Upper lobe of left lung (tissue), 6 donors: ENCODE measurements around the gene EXT2. TPM values are rescaled to one million over a fixed set of nuclear protein-coding genes. Genes with fewer than 3 reads are reported as not detected.

Experiments
- ATAC-seq, 2 donors: fragments of 200-7000 bp; cut with Tn5 transposase; one replicate each; pipeline ENCODE4 v1.9.1; 2022; ENCODE audit warnings: mild to moderate bottlenecking in 2 of 2, moderate library complexity in 2 of 2; ENCODE audit not compliant: low FRiP score in 2 of 2
- DNase-seq, 2 donors: peaks; one replicate each; pipeline ENCODE4 v3.0.0-alpha.2; 2019 to 2020
- H3K27ac ChIP-seq, 4 donors: fragments of 200-600 bp; sonication (generic); one replicate each; pipeline ENCODE4 v1.5.1; 2016 to 2019
- H3K27me3 ChIP-seq, 4 donors: fragments of 200-600 bp; sonication (generic); one replicate each; pipeline ENCODE4 v1.5.1; 2017 to 2019
- H3K36me3 ChIP-seq, 4 donors: fragments of 200-600 bp; sonication (generic); one replicate each; pipeline ENCODE4 v1.5.1; 2016 to 2019
- H3K4me1 ChIP-seq, 4 donors: fragments of 200-600 bp; sonication (generic); one replicate each; pipeline ENCODE4 v1.5.1; 2018 to 2019
- H3K4me3 ChIP-seq, 4 donors: fragments of 200-600 bp; sonication (generic); one replicate each; pipeline ENCODE4 v1.5.1; 2017 to 2019; ENCODE audit warnings: mild to moderate bottlenecking in 2 of 4, moderate library complexity in 1 of 4
- H3K9me3 ChIP-seq, 4 donors: fragments of 200-600 bp; sonication (generic); one replicate each; pipeline ENCODE4 v1.5.1; 2018 to 2019
- CTCF ChIP-seq, 6 experiments: fragments of 450-650 bp in 4 of 6; fragments of 200-600 bp in 2 of 6; sonication (generic) in 2 of 6; IDR thresholded peaks; one replicate each; pipeline ENCODE4 v1.5.1; 2016 to 2019; ENCODE audit warnings: antibody characterized with exemption in 6 of 6
- EP300 ChIP-seq, 4 donors: sonication (generic); formaldehyde crosslinking; IDR thresholded peaks; one replicate each; pipeline ENCODE4 v1.5.1; 2017; ENCODE audit warnings: antibody characterized with exemption in 4 of 4, control low read depth in 2 of 4
- POLR2A ChIP-seq, 4 donors: fragments of 450-650 bp; IDR thresholded peaks; one replicate each; pipeline ENCODE4 v1.5.1; 2016 to 2017; ENCODE audit warnings: antibody characterized with exemption in 4 of 4, mild to moderate bottlenecking in 2 of 4
- POLR2AphosphoS5 ChIP-seq, 2 donors: sonication (generic); formaldehyde crosslinking; IDR thresholded peaks; one replicate each; pipeline ENCODE4 v1.5.1; 2017; ENCODE audit warnings: antibody characterized with exemption in 2 of 2
- WGBS, 2 donors: methylation state at CpG; one replicate each; pipeline ENCODE4 v1.1.5; 2017 to 2018; 5-methylcytosine and 5-hydroxymethylcytosine counted together
- total RNA-seq, 6 donors: library from RNA; depleted of rRNA in 4 of 6; stranded (reverse); fragments of >200 nt in 4 of 6; gene quantifications; one replicate each; pipeline versions ENCODE4 v1.1.0 to v1.2.1, GENCODE V29; 2016 to 2021
- donor health status: DM: no; HTN: no; CAD: no; lungs with moderate emphysema.
- donor health status: DM: no; HTN: yes; CAD: no; lungs with severe emphysema.

EXT2 gene
- total RNA-seq, 6 donors from 2014 or later = 45.3 to 64.0 (median 57.4) TPM

- TF ChIP-seq POLR2AphosphoS5 (IDR thresholded peaks at IDR 0.05) (no peak), CTCF (IDR thresholded peaks at IDR 0.05) (no peak), POLR2A (IDR thresholded peaks at IDR 0.05) (no peak), EP300 (IDR thresholded peaks at IDR 0.05) (no peak)
- Histone ChIP-seq H3K27ac (no peak overlapping the region), H3K27me3 (no peaks in the 10 kb centered on the region), H3K36me3 (peaks cover 0 to 30% (median 15%) of the 10 kb centered on the region in 4 donors), H3K4me1 (no peaks in the 10 kb centered on the region), H3K4me3 (no peak overlapping the region), H3K9me3 (no peaks in the 10 kb centered on the region)
- 89 to 91% methylated on average over 4 to 9 of the region's 9 CpGs for WGBS, 2 donors
- ATAC-seq (no peak), DNase-seq (peak in 1 of 2 donors; percentile 48)
Measured at GRCh38 chr11:44080951-44081350, 14.5 kb upstream of the EXT2 start.

GRCh38 chr11:44082645-44083044 is 12.8 kb upstream of the EXT2 start:
- Histone ChIP-seq H3K4me1 (no peaks in the 10 kb centered on the region), H3K27ac (no peak overlapping the region), H3K4me3 (no peak overlapping the region), H3K27me3 (no peaks in the 10 kb centered on the region), H3K36me3 (peaks cover 0 to 26% (median 15%) of the 10 kb centered on the region in 4 donors), H3K9me3 (no peaks in the 10 kb centered on the region)
- no peak for DNase-seq
- 93 to 95% methylated on average over 4 of the region's 4 CpGs for WGBS, 2 donors
- TF ChIP-seq POLR2A (IDR thresholded peaks at IDR 0.05) = no peak
- ATAC-seq = no peak

- WGBS, 2 donors = 89 to 100% methylated on average over 7 to 10 of the region's 10 CpGs
- ATAC-seq (no peak), DNase-seq (peak in 1 of 2 donors; percentile 37)
- H3K27me3 ChIP-seq = no peaks in the 10 kb centered on the region
- no peaks in the 10 kb centered on the region for H3K9me3 ChIP-seq
- H3K4me3 ChIP-seq = no peak overlapping the region
- H3K4me1 ChIP-seq = no peaks in the 10 kb centered on the region
- H3K27ac ChIP-seq = no peak overlapping the region
- TF ChIP-seq POLR2A (IDR thresholded peaks at IDR 0.05) (no peak), POLR2AphosphoS5 (IDR thresholded peaks at IDR 0.05) (no peak), CTCF (IDR thresholded peaks at IDR 0.05) (no peak), EP300 (IDR thresholded peaks at IDR 0.05) (no peak)
- H3K36me3 ChIP-seq = peaks cover 0 to 26% (median 14%) of the 10 kb centered on the region in 4 donors
Measured at GRCh38 chr11:44083433-44083832, 12.0 kb upstream of the EXT2 start.

- 84 to 88% methylated on average over 4 to 5 of the region's 5 CpGs for WGBS, 2 donors
- no peaks in the 10 kb centered on the region for H3K4me1 ChIP-seq
- no peak for DNase-seq
- H3K4me3 ChIP-seq = no peak overlapping the region
- H3K27me3 ChIP-seq = no peaks in the 10 kb centered on the region
- no peak overlapping the region for H3K27ac ChIP-seq
- H3K36me3 ChIP-seq = peaks cover 0 to 25% (median 10%) of the 10 kb centered on the region in 4 donors
- ATAC-seq = no peak
- H3K9me3 ChIP-seq = no peaks in the 10 kb centered on the region
- TF ChIP-seq POLR2A (IDR thresholded peaks at IDR 0.05) (no peak), CTCF (IDR thresholded peaks at IDR 0.05) (no peak), EP300 (IDR thresholded peaks at IDR 0.05) (no peak), POLR2AphosphoS5 (IDR thresholded peaks at IDR 0.05) (no peak)
Measured at GRCh38 chr11:44083906-44084305, 11.6 kb upstream of the EXT2 start.

- H3K36me3 ChIP-seq = peaks cover 0 to 21% (median 9%) of the 10 kb centered on the region in 4 donors
- no peak overlapping the region for H3K27ac ChIP-seq
- DNase-seq (no peak), ATAC-seq (no peak)
- WGBS, 2 donors = 89 to 97% methylated on average over 1 of the region's 1 CpG
- no peak overlapping the region for H3K4me3 ChIP-seq
- H3K9me3 ChIP-seq = no peaks in the 10 kb centered on the region
- H3K27me3 ChIP-seq = no peaks in the 10 kb centered on the region
- H3K4me1 ChIP-seq = peaks cover 0 to 4% (median 0%) of the 10 kb centered on the region in 4 donors
- TF ChIP-seq POLR2A (IDR thresholded peaks at IDR 0.05) = no peak
- no peak for TF ChIP-seq CTCF (IDR thresholded peaks at IDR 0.05)
- TF ChIP-seq EP300 (IDR thresholded peaks at IDR 0.05) = no peak
- no peak for TF ChIP-seq POLR2AphosphoS5 (IDR thresholded peaks at IDR 0.05)
Measured at GRCh38 chr11:44085330-44085729, 10.1 kb upstream of the EXT2 start.
